Activated naive CD4-positive, alpha-beta T cell treated with anti-CD3 and anti-CD28 coated beads, Interleukin-2, amount 50 U/mL, for 16 hours (primary cell): ENCODE measurements around the gene SFRP2.

ENCODE experiments used
- DNase-seq: peaks from one replicate; pipeline ENCODE4 v3.0.0-alpha.2; 2020

SFRP2 gene

GRCh38 chr4:153794006-153794405 is 5.1 kb upstream of the SFRP2 start:
- no peak for DNase-seq

- no peak for DNase-seq
These were observed 3.9 kb upstream of the SFRP2 start for GRCh38 chr4:153792618-153793247.

GRCh38 chr4:153791746-153792617 is 3.1 kb upstream of the SFRP2 start:
- DNase-seq = peak; percentile 29

GRCh38 chr4:153790962-153791551 is 2.2 kb upstream of the SFRP2 start:
- DNase-seq = peak; percentile 48

DNA sequence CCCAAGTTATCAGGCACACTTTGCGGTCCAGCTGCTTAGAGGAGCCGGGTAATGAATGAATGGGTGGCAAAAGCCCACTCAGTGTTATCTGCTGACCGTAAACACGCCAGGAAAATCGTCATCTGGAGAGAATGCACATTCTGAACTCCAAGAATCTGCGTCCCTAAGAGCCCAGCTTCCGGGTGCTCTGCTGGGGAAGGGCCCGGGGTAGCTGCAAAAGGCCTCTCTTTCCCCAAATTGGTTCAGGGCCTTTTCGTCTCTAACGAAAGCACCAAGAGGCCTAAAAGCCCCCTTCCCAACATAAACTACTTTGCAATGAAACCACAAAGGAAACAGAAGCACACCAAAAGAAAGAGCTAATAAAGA is 1.6 kb upstream of the SFRP2 start:
- DNase-seq = no peak

GRCh38 chr4:153789741-153790499 is 1.0 kb upstream of the SFRP2 start:
- DNase-seq = peak; percentile 14

DNA sequence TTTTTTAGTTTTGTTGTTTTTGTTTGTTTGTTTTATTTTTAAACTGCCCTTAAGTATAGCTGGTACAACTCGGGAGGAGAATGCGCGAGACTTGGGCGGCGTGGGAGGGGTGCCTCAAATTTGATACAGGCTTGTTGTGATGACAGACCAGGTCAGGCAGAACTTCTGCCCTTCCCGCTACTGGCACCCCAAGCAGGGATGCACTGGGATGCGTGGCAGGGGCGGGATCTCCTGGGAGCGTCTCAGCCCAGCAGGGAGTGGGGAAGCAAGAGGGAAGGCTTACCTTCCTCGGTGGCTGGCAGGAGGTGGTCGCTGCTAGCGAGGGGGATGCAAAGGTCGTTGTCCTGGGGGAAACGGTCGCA is 851 bp downstream of the SFRP2 start:
- no peak for DNase-seq

GRCh38 chr4:153787575-153787974 is 1.3 kb downstream of the SFRP2 start:
- no peak for DNase-seq

DNA sequence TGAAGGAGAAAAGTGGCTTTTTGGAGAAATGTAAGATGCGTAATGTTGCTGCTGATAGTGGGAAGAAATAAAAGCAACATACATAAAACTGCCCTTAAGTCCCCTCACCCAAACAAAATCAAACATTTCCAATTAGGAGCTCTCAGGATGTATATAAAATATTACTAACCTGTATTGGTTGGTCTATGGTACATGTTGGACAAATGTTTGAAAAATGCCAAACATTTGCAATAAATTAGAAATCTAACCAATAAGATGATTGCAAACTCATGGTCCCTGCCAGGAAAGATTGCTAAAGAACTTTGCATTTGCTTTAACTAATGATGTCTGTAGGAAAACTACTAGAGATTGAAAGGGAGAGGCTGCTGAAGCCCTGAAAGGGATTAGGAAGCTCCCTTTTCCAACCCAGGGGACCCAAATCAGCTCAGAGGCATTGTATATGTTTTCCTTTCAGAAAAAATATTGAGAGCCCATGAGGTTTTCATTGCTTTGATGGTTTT is 1.8 kb downstream of the SFRP2 start:
- DNase-seq = no peak

DNA sequence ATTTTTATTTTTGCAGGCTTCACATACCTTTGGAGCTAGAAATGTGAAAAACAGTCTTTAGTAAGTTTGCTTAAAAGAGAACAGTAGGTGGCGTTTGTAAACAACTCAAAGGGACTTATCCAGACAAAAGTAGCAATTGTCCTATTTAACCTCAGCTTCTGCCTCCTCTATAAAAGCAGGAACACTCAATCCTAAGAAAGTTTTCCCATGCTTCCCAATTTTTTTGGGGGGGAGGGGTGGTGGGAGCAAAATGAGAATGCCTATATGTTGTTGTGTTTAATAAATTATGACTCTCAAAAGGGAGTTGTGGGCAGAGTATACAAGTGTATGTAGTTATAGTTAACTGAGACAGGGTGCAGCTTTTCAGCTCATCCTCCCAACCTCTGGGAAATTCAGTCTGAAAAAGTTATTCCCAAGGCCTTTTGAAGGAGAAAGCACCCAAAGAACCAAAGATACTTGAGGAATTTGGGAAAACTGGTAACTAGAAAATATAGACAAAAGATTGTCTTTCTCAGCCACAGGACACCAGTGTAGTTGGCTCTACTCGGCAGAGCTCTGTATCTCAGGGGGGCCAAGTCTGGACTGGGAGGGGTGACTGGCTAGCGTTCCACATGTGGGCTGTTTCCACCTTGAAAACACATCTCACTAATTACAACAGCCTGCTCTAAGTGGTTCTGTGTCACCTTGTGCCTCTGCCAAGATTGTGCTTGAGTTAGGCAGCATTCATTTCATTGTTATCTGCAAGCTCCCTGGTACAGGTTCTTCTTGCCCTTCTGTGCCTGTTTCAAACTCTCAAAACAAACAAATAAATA is 2.8 kb downstream of the SFRP2 start:
- DNase-seq = no peak

DNA sequence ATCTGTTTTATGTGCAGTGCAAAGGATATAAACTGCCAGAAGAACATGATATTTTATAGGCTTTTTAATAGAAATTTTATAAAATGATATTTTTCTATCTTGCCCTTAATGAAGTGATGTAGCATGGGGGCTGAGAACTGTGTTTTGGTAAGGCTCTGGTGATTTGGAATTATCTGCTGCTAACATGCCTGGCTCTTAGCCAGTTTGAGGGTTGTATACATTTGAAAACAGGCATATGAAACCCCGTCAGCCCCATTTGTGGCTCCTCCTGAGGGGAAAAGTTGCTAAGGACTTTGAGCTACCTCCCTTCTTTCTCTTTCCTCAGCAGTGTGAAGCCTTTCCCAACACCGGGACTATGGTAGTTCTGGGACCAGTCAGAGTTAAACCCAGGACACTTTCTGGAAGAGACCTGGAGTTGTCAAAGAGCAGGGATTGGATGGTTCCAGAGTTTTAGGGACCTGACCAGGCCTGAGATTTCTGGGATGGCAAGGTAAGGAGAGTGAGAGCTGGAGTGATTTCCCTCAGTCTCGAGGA is 4.7 kb downstream of the SFRP2 start:
- DNase-seq = no peak

GRCh38 chr4:153782581-153782980 is 6.3 kb downstream of the SFRP2 start:
- DNase-seq = no peak

DNA sequence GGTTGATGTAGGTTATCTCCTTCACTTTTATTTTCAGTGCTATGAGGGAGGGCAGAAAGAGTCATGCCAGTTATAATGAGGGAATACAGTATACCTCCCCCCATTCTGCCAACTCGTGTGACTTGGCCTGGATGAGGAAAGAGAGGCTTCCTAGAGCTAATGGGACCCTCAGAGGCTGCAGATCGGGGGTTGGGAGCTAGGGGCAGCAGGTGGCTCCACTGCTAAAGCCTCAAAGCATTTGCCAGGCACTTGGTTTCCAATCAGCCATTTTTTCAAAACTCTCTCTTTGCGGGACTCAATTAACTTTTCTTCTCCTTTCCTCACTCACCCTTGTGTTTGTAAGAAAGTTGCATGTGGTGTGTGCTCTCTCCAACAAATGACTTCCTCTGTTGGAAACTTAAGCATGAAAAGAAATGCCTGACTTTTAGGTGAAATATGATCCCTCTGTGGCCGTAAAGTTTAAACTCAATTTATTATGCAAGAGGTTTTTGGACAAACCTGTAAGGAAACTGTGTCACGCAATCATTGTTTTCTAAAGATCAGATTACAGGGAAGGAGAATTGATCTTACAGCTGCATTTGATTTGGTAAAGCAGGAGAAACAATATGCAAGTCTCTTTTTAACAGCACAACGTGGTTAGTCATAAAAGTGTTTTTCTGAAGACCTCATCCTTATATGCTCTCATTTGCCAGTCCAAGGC is 7.0 kb downstream of the SFRP2 start:
- no peak for DNase-seq

DNA sequence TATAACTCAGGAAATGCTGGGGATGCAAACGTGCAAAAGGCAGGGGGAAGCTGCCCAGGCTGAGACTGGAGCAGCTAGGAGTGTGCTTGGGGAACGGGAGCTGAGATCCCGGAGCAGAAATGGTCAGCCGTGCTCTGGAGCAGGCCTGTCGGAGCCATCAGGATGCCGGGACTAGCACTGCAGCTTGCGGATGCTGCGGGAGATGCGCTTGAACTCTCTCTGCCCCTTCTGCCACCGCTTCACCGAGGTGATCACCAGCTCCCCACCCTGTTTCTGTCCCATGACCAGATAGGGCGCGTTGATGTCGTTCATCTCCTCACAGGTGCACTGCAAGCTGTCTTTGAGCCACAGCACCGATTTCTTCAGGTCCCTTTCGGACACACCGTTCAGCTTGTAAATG is 7.6 kb downstream of the SFRP2 start:
- no peak for DNase-seq

DNA sequence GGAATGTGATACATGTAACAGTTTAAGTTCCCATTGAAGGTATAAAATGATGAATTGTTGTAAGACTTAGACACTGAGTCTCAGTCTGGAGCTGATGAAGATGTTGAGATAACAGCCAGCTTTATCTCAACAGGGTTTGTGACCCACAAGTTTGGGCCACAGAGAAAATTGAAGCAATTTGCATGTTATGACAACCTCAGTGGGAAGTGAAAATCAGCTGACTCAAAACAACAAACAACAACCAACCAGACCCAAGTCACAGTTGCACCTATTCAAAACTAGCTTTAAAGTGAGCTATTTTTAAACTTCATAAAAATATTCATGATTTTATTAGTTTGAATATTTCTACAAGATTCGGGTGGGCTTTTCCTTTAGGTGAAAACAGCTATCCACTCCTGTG is 8.0 kb downstream of the SFRP2 start:
- DNase-seq = no peak

GRCh38 chr4:153780221-153780620 is 8.7 kb downstream of the SFRP2 start:
- DNase-seq = no peak

DNA sequence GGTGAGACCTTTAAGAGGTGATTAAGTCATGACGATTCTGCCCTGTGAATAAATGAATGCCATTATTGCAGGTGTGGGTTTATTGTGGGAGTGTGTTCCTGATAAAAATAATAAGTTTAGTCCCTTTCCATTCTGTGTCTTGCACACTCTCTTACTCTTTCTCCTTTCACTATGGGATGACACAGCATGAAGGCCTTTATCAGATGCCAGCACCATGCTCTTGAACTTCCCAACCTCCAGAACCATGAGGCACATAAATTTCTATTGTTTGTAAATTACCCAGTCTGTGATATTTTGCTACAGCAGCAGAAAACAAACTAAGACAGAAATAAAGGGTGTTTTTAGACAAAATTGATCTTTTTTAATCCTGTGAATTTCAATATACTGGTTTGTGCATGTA is 10.5 kb downstream of the SFRP2 start:
- DNase-seq = no peak

DNA sequence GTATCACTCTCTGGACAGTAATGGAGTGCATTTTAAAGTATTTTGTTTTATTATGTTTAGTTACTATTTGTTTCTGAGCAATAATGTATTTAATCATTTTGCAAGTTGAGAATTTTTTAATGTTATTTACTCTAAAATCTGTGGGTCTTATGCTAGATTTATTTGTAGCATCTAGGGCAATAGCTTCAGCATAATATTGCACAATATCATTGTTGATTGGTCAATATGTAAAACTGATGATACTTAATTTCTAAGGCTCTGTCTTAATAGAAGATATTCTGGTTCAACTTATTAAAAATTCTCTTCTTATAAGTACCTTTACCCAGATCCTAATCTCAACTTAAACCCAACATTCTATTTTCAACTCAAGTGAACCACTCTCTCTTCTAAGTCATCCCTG is 11.5 kb downstream of the SFRP2 start:
- DNase-seq = no peak

DNA sequence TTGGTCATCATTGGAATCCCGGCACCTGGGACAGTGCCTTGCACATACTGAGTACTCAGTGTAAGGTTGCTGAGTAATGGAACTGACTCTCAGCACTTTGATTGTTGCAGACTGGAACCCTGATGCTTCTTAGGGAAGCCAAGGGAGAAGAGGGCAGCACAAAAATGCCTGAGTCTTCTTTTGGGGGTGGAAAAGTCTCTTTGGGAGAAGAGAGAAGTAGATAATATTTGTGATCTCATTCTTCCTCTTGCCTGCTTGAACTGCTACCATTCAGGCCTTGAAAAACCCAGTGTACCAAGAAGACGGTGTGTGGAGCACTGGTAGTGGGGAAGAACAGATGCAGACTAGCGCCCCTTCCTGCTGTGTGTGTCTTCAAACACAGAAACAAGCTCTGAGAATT is 12.3 kb downstream of the SFRP2 start:
- no peak for DNase-seq

GRCh38 chr4:153773236-153773690 is 15.6 kb downstream of the SFRP2 start:
- DNase-seq = no peak

- DNase-seq = no peak
These were observed 17.8 kb downstream of the SFRP2 start for GRCh38 chr4:153771046-153771445.
